ENCODE measurements around the gene BMAL1.

The BMAL1 gene

GRCh38 chr11:13262096-13262495 is 15.5 kb upstream of the BMAL1 start:
- DNase-seq, result no peak

- no peak for DNase-seq
Observed at GRCh38 chr11:13268791-13269190, 8.8 kb upstream of the BMAL1 start.

- DNase-seq, result no peak
Observed at GRCh38 chr11:13269775-13270174, 7.8 kb upstream of the BMAL1 start.

GRCh38 chr11:13271060-13271693 is 6.4 kb upstream of the BMAL1 start:
- DNase-seq, result no peak

GRCh38 chr11:13276454-13276831 is 1.1 kb upstream of the BMAL1 start:
- DNase-seq, result no peak

GRCh38 chr11:13276832-13277767 is 490 bp upstream of the BMAL1 start:
- DNase-seq, result peak; percentile 95

GRCh38 chr11:13278609-13279486 is 1.3 kb downstream of the BMAL1 start:
- DNase-seq, result peak; percentile 12

- no peak for DNase-seq
Observed at GRCh38 chr11:13279487-13279834, 1.9 kb downstream of the BMAL1 start.

- DNase-seq, result no peak
Observed at GRCh38 chr11:13280092-13280722, 2.6 kb downstream of the BMAL1 start.

- no peak for DNase-seq
Observed at GRCh38 chr11:13280777-13281176, 3.2 kb downstream of the BMAL1 start.

GRCh38 chr11:13283636-13284035 is 6.0 kb downstream of the BMAL1 start:
- DNase-seq, result no peak

- no peak for DNase-seq
Observed at GRCh38 chr11:13284776-13285588, 7.4 kb downstream of the BMAL1 start.

- DNase-seq, result no peak
Observed at GRCh38 chr11:13286279-13286821, 8.8 kb downstream of the BMAL1 start.

GRCh38 chr11:13287036-13287435 is 9.4 kb downstream of the BMAL1 start:
- no peak for DNase-seq

- DNase-seq, result no peak
Observed at GRCh38 chr11:13287681-13288080, 10.1 kb downstream of the BMAL1 start.

GRCh38 chr11:13288375-13289029 is 10.9 kb downstream of the BMAL1 start:
- DNase-seq, result no peak

GRCh38 chr11:13289081-13289480 is 11.5 kb downstream of the BMAL1 start:
- no peak for DNase-seq

GRCh38 chr11:13290221-13290980 is 12.8 kb downstream of the BMAL1 start:
- DNase-seq, result no peak

- DNase-seq, result no peak
Observed at GRCh38 chr11:13291361-13291760, 13.8 kb downstream of the BMAL1 start.

- DNase-seq, result no peak
Observed at GRCh38 chr11:13291800-13292199, 14.2 kb downstream of the BMAL1 start.

Measured in activated gamma-delta T cell treated with Interleukin-2 at 50 U/mL for 16 hours (primary cell).